ENCODE data around the gene UBE2E1. TPM values are rescaled to one million over a fixed set of nuclear protein-coding genes. Genes with fewer than 3 reads are reported as not detected.
"Not testable (repeated sequence)": the region's sequence is repeated elsewhere in the genome, so short reads cannot be mapped to it uniquely, and the experiment has no call there.

The UBE2E1 gene
- total and polyA plus RNA-seq, 2 of the 4 experiments (the other 2 are of a cell fraction) = 54.1 to 91.6 TPM

- H4K8ac ChIP-seq (ENCODE audit: low read depth in 2 of 2, low read length in 2 of 2) = no peak overlapping the region
These were observed 105.6 kb downstream of the UBE2E1 start for GRCh38 chr3:23911397-23911796.

GRCh38 chr3:23912335-23912734 is 106.6 kb downstream of the UBE2E1 start:
- H2BK5ac ChIP-seq (ENCODE audit: low read depth, low read length, poor library complexity, severe bottlenecking); DNase-seq; H4K20me1 ChIP-seq (ENCODE audit: insufficient read depth, low read length); H3K27ac ChIP-seq (ENCODE audit: insufficient read depth, low read length); H2AK5ac ChIP-seq (ENCODE audit: low read depth, low read length); H4K5ac ChIP-seq (ENCODE audit: low read depth, low read length); H3K27me3 ChIP-seq (ENCODE audit: control insufficient read depth, insufficient read depth, low read length); H3K9ac ChIP-seq (ENCODE audit: low read depth, low read length); H4K91ac ChIP-seq (ENCODE audit: insufficient read depth, low read depth, low read length); H3K4me3 ChIP-seq (ENCODE audit: insufficient read depth, low read depth, low read length); H3K4me1 ChIP-seq (ENCODE audit: control insufficient read depth, insufficient read depth, low read length); H3K9me1 ChIP-seq (ENCODE audit: insufficient read depth, low read length); H4K8ac ChIP-seq (ENCODE audit: low read depth in 2 of 2, low read length in 2 of 2); BruUV-seq (replicated peaks); POLR2A ChIA-PET (ENCODE audit: unreplicated experiment); in situ Hi-C loops (cut with MboI; ENCODE audit: low sequenced_read_pairs); H2AFZ ChIP-seq (replicated peaks; ENCODE audit: low read length, poor library complexity); H3K23ac ChIP-seq (ENCODE audit: low read depth, low read length); H2BK20ac ChIP-seq (ENCODE audit: low read depth, low read length); dilution Hi-C loops (cut with HindIII; ENCODE audit: low sequenced_read_pairs, unreplicated experiment); H3K18ac ChIP-seq (ENCODE audit: low read depth, low read length); H2BK15ac ChIP-seq (ENCODE audit: low read depth, low read length); H3K4ac ChIP-seq (ENCODE audit: low read depth, low read length); ATAC-seq (ENCODE audit: low read depth); CTCF ChIA-PET; H3K9me3 ChIP-seq (ENCODE audit: control insufficient read depth, insufficient read depth, low read length); H2AK9ac ChIP-seq (replicated peaks; ENCODE audit: low read depth, low read length, poor library complexity); H2BK120ac ChIP-seq (ENCODE audit: low read depth, low read length); H3K14ac ChIP-seq (replicated peaks; ENCODE audit: low read depth, low read length); H3K4me2 ChIP-seq (ENCODE audit: low read depth, low read length); H3K36me3 ChIP-seq (ENCODE audit: control insufficient read depth, insufficient read depth, low read length); H3K56ac ChIP-seq (ENCODE audit: extremely low read depth, insufficient read depth, low read length): not testable (repeated sequence)
- WGBS, 2 experiments (ENCODE audit: extremely low coverage in 2 of 2, insufficient read length in 1 of 2) = no CpG with 5 or more reads among the region's 3 CpGs
- peaks cover 16 to 22% of the 10 kb centered on the region in 2 experiments for H3K79me1 ChIP-seq (ENCODE audit: low read depth in 1 of 2, low read length in 2 of 2)
- intact Hi-C loops (cut with micrococcal nuclease) = loop anchor here (10.0 kb wide), 1 partner anchor 772 kb away; no protein-coding TSS in a partner anchor

More at GRCh38 chr3:23911397-23911796, 105.6 kb downstream of the UBE2E1 start:
- Histone ChIP-seq H4K5ac (ENCODE audit: low read depth, low read length) (no peak overlapping the region), H3K9ac (ENCODE audit: low read depth, low read length) (no peak overlapping the region), H3K23ac (ENCODE audit: low read depth, low read length) (no peak overlapping the region), H2AK5ac (ENCODE audit: low read depth, low read length) (no peak overlapping the region), H3K4me3 (ENCODE audit: insufficient read depth, low read depth, low read length) (no peak overlapping the region), H3K27ac (ENCODE audit: insufficient read depth, low read length) (no peak overlapping the region), H3K79me1 (ENCODE audit: low read depth in 1 of 2, low read length in 2 of 2) (peaks cover 14 to 16% of the 10 kb centered on the region in 2 experiments), H3K14ac (replicated peaks; ENCODE audit: low read depth, low read length) (no peak overlapping the region), H3K4ac (ENCODE audit: low read depth, low read length) (no peak overlapping the region), H3K56ac (ENCODE audit: extremely low read depth, insufficient read depth, low read length) (no peak overlapping the region), H3K4me2 (ENCODE audit: low read depth, low read length) (no peak overlapping the region), H3K9me3 (ENCODE audit: control insufficient read depth, insufficient read depth, low read length) (no peaks in the 10 kb centered on the region), H4K20me1 (ENCODE audit: insufficient read depth, low read length) (no peaks in the 10 kb centered on the region), H3K9me1 (ENCODE audit: insufficient read depth, low read length) (no peaks in the 10 kb centered on the region), H3K36me3 (ENCODE audit: control insufficient read depth, insufficient read depth, low read length) (0 out of 2 replicates have a peak, but pooled peaks cover 3% of the 10 kb centered on the region), H2AFZ (replicated peaks; ENCODE audit: low read length, poor library complexity) (no peak overlapping the region), H3K18ac (ENCODE audit: low read depth, low read length) (no peak overlapping the region), H4K91ac (ENCODE audit: insufficient read depth, low read depth, low read length) (no peak overlapping the region), H2BK5ac (ENCODE audit: low read depth, low read length, poor library complexity, severe bottlenecking) (no peak overlapping the region), H3K27me3 (ENCODE audit: control insufficient read depth, insufficient read depth, low read length) (no peaks in the 10 kb centered on the region), H3K4me1 (ENCODE audit: control insufficient read depth, insufficient read depth, low read length) (no peaks in the 10 kb centered on the region), H2BK20ac (ENCODE audit: low read depth, low read length) (no peak overlapping the region), H2BK120ac (ENCODE audit: low read depth, low read length) (no peak overlapping the region), H2AK9ac (replicated peaks; ENCODE audit: low read depth, low read length, poor library complexity) (no peak overlapping the region), H2BK15ac (ENCODE audit: low read depth, low read length) (no peak overlapping the region)
- dilution Hi-C loops (cut with HindIII; ENCODE audit: low sequenced_read_pairs, unreplicated experiment) (no loop called here), in situ Hi-C loops (cut with MboI; ENCODE audit: low sequenced_read_pairs) (no loop called here), intact Hi-C loops (cut with micrococcal nuclease) (loop anchor here (10.0 kb wide), 1 partner anchor 773 kb away; no protein-coding TSS in a partner anchor)
- no TSS peak for BruUV-seq (replicated peaks)
- ATAC-seq (ENCODE audit: low read depth) (no peak), DNase-seq (no peak)
- WGBS, 2 experiments (ENCODE audit: extremely low coverage in 2 of 2, insufficient read length in 1 of 2) = no CpG with 5 or more reads among the region's 2 CpGs
- POLR2A ChIA-PET (ENCODE audit: unreplicated experiment) = no interaction called here
- no peak for TF ChIP-seq MXI1 (IDR thresholded peaks at IDR 0.05; ENCODE audit: borderline replicate concordance, low read depth, low read length)
- no peak for TF ChIP-seq NFE2L2 (IDR thresholded peaks at IDR 0.05; ENCODE audit: low read depth, low read length)
- no peak for TF ChIP-seq MAZ (IDR thresholded peaks at IDR 0.05; ENCODE audit: borderline replicate concordance, low read depth, low read length)
- TF ChIP-seq CTCF (conservative IDR thresholded peaks at IDR 0.05; ENCODE audit: low read depth, low read length) = no peak
- TF ChIP-seq RCOR1 (IDR thresholded peaks at IDR 0.05; ENCODE audit: insufficient replicate concordance, low read length) = no peak
- CTCF ChIA-PET = no interaction called here
